ENCODE data around the gene ZFYVE26. TPM values are rescaled to one million over a fixed set of nuclear protein-coding genes. Genes with fewer than 3 reads are reported as not detected.

The ZFYVE26 gene
- total RNA-seq, 4 donors from 2014 or later = 15.9 to 21.2 (median 19.5) TPM

GRCh38 chr14:67759916-67760315 is 56.5 kb downstream of the ZFYVE26 start:
- Histone ChIP-seq H3K4me3 (no peak overlapping the region), H3K4me1 (no peaks in the 10 kb centered on the region), H3K36me3 (peaks cover 40 to 85% (median 59%) of the 10 kb centered on the region in 4 donors), H3K27me3 (no peaks in the 10 kb centered on the region), H3K9me3 (no peaks in the 10 kb centered on the region), H3K27ac (replicated peaks in 1 of 4) (no peak overlapping the region)
- TF ChIP-seq POLR2AphosphoS5 (IDR thresholded peaks at IDR 0.05) (no peak), CTCF (IDR thresholded peaks at IDR 0.05) (no peak), EP300 (IDR thresholded peaks at IDR 0.05) (no peak), POLR2A (IDR thresholded peaks at IDR 0.05; ENCODE audit: low read depth) (no peak)
- intact Hi-C loops (cut with DNase I) = no loop called here
- no peak for DNase-seq (ENCODE audit: extremely low spot score)
- 89% methylated on average over 2 of the region's 2 CpGs for WGBS

- no peak overlapping the region for H3K27ac ChIP-seq (replicated peaks in 1 of 4)
- DNase-seq (ENCODE audit: extremely low spot score) = no peak
- WGBS = 81% methylated on average over 3 of the region's 3 CpGs
- H3K4me3 ChIP-seq = no peak overlapping the region
- H3K27me3 ChIP-seq = no peaks in the 10 kb centered on the region
- no peaks in the 10 kb centered on the region for H3K4me1 ChIP-seq
- peaks cover 44 to 85% (median 59%) of the 10 kb centered on the region in 4 donors for H3K36me3 ChIP-seq
- H3K9me3 ChIP-seq = no peaks in the 10 kb centered on the region
- TF ChIP-seq CTCF (IDR thresholded peaks at IDR 0.05) (no peak), EP300 (IDR thresholded peaks at IDR 0.05) (no peak), POLR2AphosphoS5 (IDR thresholded peaks at IDR 0.05) (no peak), POLR2A (IDR thresholded peaks at IDR 0.05; ENCODE audit: low read depth) (no peak)
- intact Hi-C loops (cut with DNase I) = no loop called here
These were observed 59.2 kb downstream of the ZFYVE26 start for GRCh38 chr14:67757175-67757574.

- Histone ChIP-seq H3K36me3 (peaks cover 44 to 85% (median 62%) of the 10 kb centered on the region in 4 donors), H3K27me3 (no peaks in the 10 kb centered on the region), H3K4me1 (no peaks in the 10 kb centered on the region), H3K27ac (replicated peaks in 1 of 4) (no peak overlapping the region), H3K9me3 (no peaks in the 10 kb centered on the region), H3K4me3 (no peak overlapping the region)
- no peak for DNase-seq (ENCODE audit: extremely low spot score)
- no peak for TF ChIP-seq CTCF (IDR thresholded peaks at IDR 0.05)
- no peak for TF ChIP-seq POLR2AphosphoS5 (IDR thresholded peaks at IDR 0.05)
- no peak for TF ChIP-seq EP300 (IDR thresholded peaks at IDR 0.05)
- TF ChIP-seq POLR2A (IDR thresholded peaks at IDR 0.05; ENCODE audit: low read depth) = no peak
- intact Hi-C loops (cut with DNase I) = no loop called here
- 78% methylated on average over 1 of the region's 1 CpG for WGBS
These were observed 59.9 kb downstream of the ZFYVE26 start for GRCh38 chr14:67756496-67756895.

- Histone ChIP-seq H3K27ac (replicated peaks in 1 of 4) (peak overlapping the region in 2 of 4 donors; percentile 9 to 51), H3K36me3 (peaks cover 56 to 82% (median 74%) of the 10 kb centered on the region in 4 donors)
- intact Hi-C loops (cut with DNase I) = no loop called here
These were observed 66.9 kb downstream of the ZFYVE26 start for GRCh38 chr14:67749341-67750084.

More at GRCh38 chr14:67749341-67750084, 66.9 kb downstream of the ZFYVE26 start:
- TF ChIP-seq POLR2A (IDR thresholded peaks at IDR 0.05; ENCODE audit: low read depth) = no peak
- TF ChIP-seq POLR2AphosphoS5 (IDR thresholded peaks at IDR 0.05) = no peak
- no peak for TF ChIP-seq CTCF (IDR thresholded peaks at IDR 0.05)
- TF ChIP-seq EP300 (IDR thresholded peaks at IDR 0.05) = no peak
- peaks cover 0 to 13% (median 7%) of the 10 kb centered on the region in 4 donors for H3K4me1 ChIP-seq
- no peak overlapping the region for H3K4me3 ChIP-seq
- 68% methylated on average over 6 of the region's 6 CpGs for WGBS
- no peak for DNase-seq (ENCODE audit: extremely low spot score)
- H3K27me3 ChIP-seq = no peaks in the 10 kb centered on the region
- H3K9me3 ChIP-seq = no peaks in the 10 kb centered on the region

Data from esophagus muscularis mucosa (tissue), 4 donors.